ENCODE data around the gene SRMS.

DNA sequence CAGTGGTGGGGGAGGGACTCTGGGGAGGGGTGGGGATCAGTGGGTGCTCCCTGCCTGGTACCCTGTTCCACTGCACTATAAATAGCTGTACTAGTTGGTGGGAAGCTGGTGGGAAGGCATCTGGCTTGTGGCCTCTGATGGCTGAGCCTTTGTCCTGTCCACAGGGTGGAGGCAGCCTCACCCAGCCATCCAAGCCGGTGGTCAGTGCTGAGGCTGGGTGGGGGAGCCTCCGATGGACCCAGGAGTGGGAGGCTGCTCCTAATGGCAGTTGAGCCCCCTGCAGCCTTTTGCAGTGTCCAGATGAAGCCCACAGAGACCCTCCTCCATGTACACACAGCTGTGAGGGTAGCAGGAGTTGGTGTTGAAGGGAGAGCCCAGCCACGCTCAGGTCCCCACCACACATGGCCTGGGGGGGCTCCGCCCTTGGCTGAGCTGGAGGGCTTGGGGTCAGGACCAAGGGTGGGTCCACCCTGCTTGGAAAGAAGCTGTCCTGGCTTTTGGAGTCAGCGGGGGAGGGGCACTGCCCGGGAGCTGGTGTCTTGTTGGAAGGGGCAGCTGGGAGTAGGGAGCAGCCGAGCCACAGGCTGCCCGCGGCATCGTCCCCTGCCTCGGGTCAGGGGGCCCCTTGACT, 24.5 kb downstream of the SRMS start:
- TF ChIP-seq, protein P1, sequence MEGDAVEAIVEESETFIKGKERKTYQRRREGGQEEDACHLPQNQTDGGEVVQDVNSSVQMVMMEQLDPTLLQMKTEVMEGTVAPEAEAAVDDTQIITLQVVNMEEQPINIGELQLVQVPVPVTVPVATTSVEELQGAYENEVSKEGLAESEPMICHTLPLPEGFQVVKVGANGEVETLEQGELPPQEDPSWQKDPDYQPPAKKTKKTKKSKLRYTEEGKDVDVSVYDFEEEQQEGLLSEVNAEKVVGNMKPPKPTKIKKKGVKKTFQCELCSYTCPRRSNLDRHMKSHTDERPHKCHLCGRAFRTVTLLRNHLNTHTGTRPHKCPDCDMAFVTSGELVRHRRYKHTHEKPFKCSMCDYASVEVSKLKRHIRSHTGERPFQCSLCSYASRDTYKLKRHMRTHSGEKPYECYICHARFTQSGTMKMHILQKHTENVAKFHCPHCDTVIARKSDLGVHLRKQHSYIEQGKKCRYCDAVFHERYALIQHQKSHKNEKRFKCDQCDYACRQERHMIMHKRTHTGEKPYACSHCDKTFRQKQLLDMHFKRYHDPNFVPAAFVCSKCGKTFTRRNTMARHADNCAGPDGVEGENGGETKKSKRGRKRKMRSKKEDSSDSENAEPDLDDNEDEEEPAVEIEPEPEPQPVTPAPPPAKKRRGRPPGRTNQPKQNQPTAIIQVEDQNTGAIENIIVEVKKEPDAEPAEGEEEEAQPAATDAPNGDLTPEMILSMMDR (IDR thresholded peaks at IDR 0.05) = no peak
- TF ChIP-seq POLR2A (IDR thresholded peaks at IDR 0.05) = no peak
